Measurements from ENCODE around the gene APOB. TPM values are rescaled to one million over a fixed set of nuclear protein-coding genes. Genes with fewer than 3 reads are reported as not detected.

Gene APOB
- total and polyA plus RNA-seq, 2 of the 13 experiments (the other 11 are each of a cell fraction or from before 2014, with no cell fraction given), result 1,569 to 2,515 TPM

- TF ChIP-seq ZBTB38 (CRISPR knock-in tag; IDR thresholded peaks at IDR 0.05) (peak; percentile 68), ATM (IDR thresholded peaks at IDR 0.05; ENCODE audit: borderline replicate concordance) (no peak), ZNF367 (CRISPR knock-in tag; IDR thresholded peaks at IDR 0.05; ENCODE audit: borderline replicate concordance) (no peak), HMGA1 (CRISPR knock-in tag; conservative IDR thresholded peaks at IDR 0.05) (no peak), NFKBIZ (CRISPR knock-in tag; IDR thresholded peaks at IDR 0.05) (peak; percentile 98), SOX5 (CRISPR knock-in tag; IDR thresholded peaks at IDR 0.05; ENCODE audit: borderline replicate concordance) (peak; percentile 98), MEIS2 (CRISPR knock-in tag; IDR thresholded peaks at IDR 0.05) (peak; percentile 90), IRF2 (CRISPR knock-in tag; IDR thresholded peaks at IDR 0.05) (peak; percentile 98), RBFOX2 (IDR thresholded peaks at IDR 0.05; ENCODE audit: low read depth, low read length) (no peak), DPF2 (CRISPR knock-in tag; IDR thresholded peaks at IDR 0.05; ENCODE audit: borderline replicate concordance, low read depth) (peak; percentile 97), RARA (CRISPR knock-in tag; IDR thresholded peaks at IDR 0.05) (peak; percentile 99), NRL (CRISPR knock-in tag; IDR thresholded peaks at IDR 0.05; ENCODE audit: borderline replicate concordance) (peak; percentile 89; the same call in 1 of the 2 replicates), ZMYM4 (CRISPR knock-in tag; IDR thresholded peaks at IDR 0.05) (peak; percentile 93), KAT2B (IDR thresholded peaks at IDR 0.05; ENCODE audit: borderline replicate concordance, low read depth, low read length) (peak; percentile 88), ZNF687 (CRISPR knock-in tag; IDR thresholded peaks at IDR 0.05) (peak; percentile 70), ZNF724P (CRISPR knock-in tag; IDR thresholded peaks at IDR 0.05; ENCODE audit: borderline replicate concordance) (peak; percentile 76; the same call in 1 of the 2 replicates), PHF8 (CRISPR knock-in tag; IDR thresholded peaks at IDR 0.05) (peak; percentile 67), CENPX (CRISPR knock-in tag; IDR thresholded peaks at IDR 0.05) (no peak), ATF7-NPFF (CRISPR knock-in tag; IDR thresholded peaks at IDR 0.05; ENCODE audit: low read depth) (peak; percentile 90), MBNL3 (CRISPR knock-in tag; conservative IDR thresholded peaks at IDR 0.05) (no peak), ZNF333 (CRISPR knock-in tag; IDR thresholded peaks at IDR 0.05; ENCODE audit: borderline replicate concordance) (peak; percentile 98), SIX1 (CRISPR knock-in tag; IDR thresholded peaks at IDR 0.05; ENCODE audit: borderline replicate concordance) (peak; percentile 92)
These were observed 722 bp downstream of the APOB start (continued) for GRCh38 chr2:21042958-21043743.

All from HepG2 (cell line).